22Rv1 (cell line): ENCODE data around the gene ZNF263.

Experiments
- CTCF ChIP-seq: fragments of 450-650 bp; IDR thresholded peaks from 2 replicates; pipeline ENCODE4 v1.5.1; 2017; ENCODE audit warnings: mild to moderate bottlenecking
- ZFX ChIP-seq: fragments of 450-650 bp; IDR thresholded peaks from 2 replicates; pipeline ENCODE4 v1.6.1; 2017; ENCODE audit warnings: antibody characterized with exemption, borderline replicate concordance

- TF ChIP-seq CTCF (no peak), ZFX (no peak)
Observed at GRCh38 chr16:3289998-3290673, 6.8 kb downstream of the ZNF263 start.
